Choroid plexus epithelial cell (primary cell): ENCODE measurements around the gene USE1.

Experiments
- DNase-seq: peaks from one replicate; pipeline ENCODE4 v3.0.0-alpha.2; 2010; ENCODE audit warnings: low read depth
- H3K4me3 ChIP-seq: 2 replicates; pipeline ENCODE4 v1.5.1; 2011; ENCODE audit warnings: low read depth, mild to moderate bottlenecking, control low read depth, low read length, moderate library complexity
- TF ChIP-seq, protein P1 (sequence below): conservative IDR thresholded peaks from 2 replicates; pipeline ENCODE4 v1.5.1; 2011; ENCODE audit warnings: low read depth, mild to moderate bottlenecking, control low read depth, inconsistent platforms, low read length, moderate library complexity

The USE1 gene

DNA sequence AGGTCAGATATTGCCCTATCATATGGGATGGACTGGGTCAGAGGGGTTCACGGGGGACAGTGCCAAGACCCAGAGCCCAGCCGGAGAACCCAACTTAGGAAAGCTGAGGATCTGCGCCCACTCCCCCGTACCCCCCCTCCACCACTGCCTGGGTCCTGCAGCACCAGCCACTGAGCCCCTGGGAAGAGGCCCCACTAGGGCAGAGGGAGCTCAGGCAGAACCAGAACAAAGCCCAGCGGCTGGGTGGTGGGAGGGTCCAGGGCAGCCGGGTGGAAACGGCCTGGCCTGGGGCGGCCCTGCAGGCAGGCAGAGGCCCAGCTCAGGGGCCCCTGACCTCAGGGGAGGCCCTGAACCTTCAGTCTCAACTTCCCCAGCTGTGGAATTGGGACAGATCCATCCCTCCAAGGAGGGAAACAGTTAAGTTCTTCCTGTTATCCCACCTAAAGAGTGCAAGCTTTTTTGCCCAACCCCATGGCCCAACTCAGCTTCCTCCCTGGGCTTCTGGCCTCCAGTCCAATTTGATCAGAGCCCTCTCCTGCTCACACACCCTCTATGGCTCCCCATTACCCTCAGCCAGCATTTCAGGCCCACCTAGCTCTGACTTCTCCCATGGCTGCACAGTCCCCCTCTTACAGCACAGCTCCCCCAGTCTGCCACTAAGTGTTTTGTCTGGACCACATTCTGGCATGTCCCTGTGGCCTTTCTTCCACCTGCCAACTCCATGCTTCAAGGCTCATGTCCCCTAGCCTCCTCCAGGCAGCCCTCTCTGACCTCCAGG is 27.5 kb downstream of the USE1 start:
- H3K4me3 ChIP-seq: peak overlapping the region; percentile 77
- TF ChIP-seq, protein P1, sequence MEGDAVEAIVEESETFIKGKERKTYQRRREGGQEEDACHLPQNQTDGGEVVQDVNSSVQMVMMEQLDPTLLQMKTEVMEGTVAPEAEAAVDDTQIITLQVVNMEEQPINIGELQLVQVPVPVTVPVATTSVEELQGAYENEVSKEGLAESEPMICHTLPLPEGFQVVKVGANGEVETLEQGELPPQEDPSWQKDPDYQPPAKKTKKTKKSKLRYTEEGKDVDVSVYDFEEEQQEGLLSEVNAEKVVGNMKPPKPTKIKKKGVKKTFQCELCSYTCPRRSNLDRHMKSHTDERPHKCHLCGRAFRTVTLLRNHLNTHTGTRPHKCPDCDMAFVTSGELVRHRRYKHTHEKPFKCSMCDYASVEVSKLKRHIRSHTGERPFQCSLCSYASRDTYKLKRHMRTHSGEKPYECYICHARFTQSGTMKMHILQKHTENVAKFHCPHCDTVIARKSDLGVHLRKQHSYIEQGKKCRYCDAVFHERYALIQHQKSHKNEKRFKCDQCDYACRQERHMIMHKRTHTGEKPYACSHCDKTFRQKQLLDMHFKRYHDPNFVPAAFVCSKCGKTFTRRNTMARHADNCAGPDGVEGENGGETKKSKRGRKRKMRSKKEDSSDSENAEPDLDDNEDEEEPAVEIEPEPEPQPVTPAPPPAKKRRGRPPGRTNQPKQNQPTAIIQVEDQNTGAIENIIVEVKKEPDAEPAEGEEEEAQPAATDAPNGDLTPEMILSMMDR: no peak
- no peak for DNase-seq

DNA sequence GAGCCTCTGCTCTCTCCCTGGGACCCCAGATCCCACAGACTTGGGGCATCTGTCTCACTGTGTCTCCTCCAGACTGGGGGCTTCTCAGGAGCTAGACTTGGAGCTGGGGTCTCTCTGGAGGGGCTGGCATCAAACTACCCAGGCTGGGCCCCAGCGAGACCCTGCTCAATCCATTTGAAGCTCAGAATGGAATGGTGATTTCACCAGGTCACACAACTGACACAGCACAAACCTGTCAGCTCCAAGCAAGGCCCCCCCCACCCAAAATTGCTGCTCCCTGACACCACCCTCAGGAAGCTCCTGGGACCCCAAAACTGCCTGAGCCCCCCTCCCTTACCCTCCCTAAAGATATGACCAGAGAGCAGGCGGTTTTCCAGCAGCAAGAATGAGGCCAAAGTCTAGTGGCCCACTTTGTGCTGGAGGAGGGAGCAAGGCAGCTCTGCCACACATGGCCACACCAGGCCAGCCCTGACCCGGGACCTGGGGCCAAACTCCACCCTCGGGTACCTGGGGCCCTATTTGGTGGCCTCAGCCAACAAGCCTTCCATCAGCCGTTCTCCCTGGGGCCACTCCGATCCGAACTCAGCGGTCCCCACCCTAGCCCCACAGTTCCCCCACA is 28.2 kb downstream of the USE1 start:
- peak overlapping the region; percentile 77 for H3K4me3 ChIP-seq
- DNase-seq: no peak
- TF ChIP-seq, protein P1: no peak

DNA sequence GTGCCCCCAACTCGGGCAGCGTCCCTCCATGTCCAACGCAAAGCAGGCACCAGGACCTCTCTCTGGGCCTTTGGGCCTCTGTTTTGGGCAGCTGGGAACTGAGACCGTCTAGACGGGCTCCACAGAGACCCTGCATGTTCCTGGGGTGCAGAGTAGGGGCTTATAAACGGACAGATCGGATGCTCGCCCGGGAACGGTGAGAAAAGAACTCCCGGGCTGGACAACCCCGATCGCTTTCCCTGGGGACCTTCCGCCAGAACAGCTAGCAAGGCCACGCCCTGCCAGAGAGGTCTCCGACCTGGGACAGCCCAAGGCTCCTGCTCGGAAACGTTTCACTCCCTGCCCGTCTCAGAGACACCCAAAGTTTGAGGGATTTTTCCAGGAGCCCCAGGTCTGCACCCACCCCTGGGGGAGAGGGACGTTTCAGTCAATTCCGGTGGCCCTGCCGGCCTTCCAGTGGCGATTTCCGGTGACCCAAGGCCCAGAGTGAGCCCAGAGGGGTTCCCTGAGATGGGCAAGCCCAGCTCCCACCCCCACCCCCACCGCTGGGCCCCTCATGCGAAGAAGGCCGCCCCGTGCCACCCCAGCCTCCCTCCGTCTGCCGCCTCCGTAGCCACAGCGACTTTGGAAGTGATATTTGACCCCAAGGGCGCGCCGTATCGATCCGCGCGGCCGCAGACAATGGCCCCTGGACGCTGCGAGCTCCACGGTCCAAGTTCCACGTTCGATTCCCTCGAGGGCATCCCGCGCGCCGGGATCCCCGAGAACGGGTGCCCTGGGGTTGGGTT is 28.9 kb downstream of the USE1 start:
- no peak for DNase-seq
- TF ChIP-seq, protein P1: no peak
- peak overlapping the region; percentile 77 for H3K4me3 ChIP-seq

DNA sequence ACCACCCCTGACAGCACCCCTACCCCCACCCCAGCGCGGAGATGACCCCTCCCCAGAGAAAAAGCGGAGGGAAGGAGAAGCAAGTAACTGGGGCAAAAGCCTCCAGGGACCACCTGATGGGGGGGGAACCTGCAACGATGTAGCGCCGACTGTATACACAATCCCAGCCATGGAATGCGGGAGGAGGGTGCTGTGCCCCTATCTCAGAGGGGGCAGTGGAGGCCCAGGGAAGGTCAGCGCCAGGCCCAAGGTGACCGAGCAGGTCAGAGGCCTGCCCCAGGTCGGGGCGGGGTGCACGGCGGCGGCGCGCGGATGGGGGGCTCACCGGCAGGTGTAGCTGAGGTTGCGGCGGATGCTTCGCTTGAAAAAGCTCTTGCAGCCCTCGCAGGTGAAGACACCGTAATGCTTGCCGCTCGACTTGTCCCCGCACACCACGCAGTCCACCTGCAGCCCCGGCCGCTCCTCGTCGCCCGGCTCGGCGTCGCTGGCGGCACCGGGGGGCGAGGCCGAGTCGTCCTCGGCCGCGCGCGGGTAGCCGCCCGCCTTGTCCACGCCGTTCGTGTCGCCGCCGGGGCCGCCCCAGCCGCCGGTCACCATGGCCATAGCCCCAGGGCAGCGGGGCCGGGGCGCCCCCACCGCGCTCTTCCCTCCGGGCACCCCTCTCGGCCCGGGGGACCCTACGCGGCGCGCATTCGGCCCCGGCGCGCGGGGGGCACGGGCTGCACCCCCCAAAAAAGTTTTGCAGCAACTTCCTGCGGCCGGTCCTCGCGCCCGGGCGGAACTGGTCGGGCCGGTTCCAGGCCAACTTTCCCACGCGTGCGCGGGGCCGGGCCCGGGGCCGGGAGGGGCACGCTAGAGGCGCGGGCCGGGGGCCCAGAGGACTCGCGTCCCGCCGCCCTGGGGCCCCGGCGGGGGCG is 29.7 kb downstream of the USE1 start:
- TF ChIP-seq, protein P1: no peak

DNA sequence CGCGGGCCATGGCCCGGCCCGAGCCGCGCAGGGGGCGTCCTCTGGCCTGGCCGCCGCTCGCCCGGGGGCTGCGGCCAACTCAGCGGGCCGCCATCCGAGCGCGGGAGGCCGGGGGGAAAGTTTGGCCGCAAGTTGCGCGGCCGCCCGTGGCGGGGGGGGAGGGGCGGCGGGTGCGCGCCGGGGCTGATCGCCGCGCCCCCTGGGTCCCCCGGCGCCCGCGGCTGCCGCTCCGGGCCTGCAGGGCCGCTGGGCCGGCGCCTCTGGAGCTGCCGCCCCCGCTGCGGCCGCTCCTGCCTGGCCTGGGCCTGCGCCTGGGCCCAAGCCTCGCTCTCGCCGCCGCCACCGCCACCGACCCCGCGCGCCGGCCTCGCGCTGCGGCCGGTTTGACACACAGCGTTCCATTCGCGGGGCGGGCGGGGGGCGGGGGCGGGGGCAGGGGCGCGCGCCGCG is 30.4 kb downstream of the USE1 start, which contains the start of gene NR2F6:
TSS of gene NR2F6 (minus strand) at position 385 of the 450 bp plus-strand sequence. CDS start 699 bp downstream, outside the sequence.
- H3K4me3 ChIP-seq: peak within 1 kb of the TSS; percentile 77
- no peak for DNase-seq
- TF ChIP-seq, protein P1: no peak

More for the DNA sequence above, 29.7 kb downstream of the USE1 start:
- DNase-seq: no peak
- peak overlapping the region; percentile 77 for H3K4me3 ChIP-seq
